Brain microvascular endothelial cell (primary cell): ENCODE results near the gene FA2H.

Source experiments
- DNase-seq: peaks from one replicate; pipeline ENCODE4 v3.0.0-alpha.2; 2020
- H3K27ac ChIP-seq: fragments of 250-450 bp; sonication (Bioruptor Pico); 2 replicates; pipeline ENCODE4 v1.5.1; 2020; ENCODE audit warnings: mild to moderate bottlenecking, moderate library complexity
- H3K27me3 ChIP-seq: fragments of 250-450 bp; sonication (Bioruptor Pico); replicated peaks from 2 replicates; pipeline ENCODE4 v1.5.1; 2020; ENCODE audit warnings: mild to moderate bottlenecking
- H3K36me3 ChIP-seq: fragments of 250-450 bp; sonication (Bioruptor Pico); replicated peaks from 2 replicates; pipeline ENCODE4 v1.5.1; 2020; ENCODE audit warnings: mild to moderate bottlenecking
- H3K4me3 ChIP-seq: 2 replicates; pipeline ENCODE4 v1.5.1; 2011; ENCODE audit warnings: low read depth, mild to moderate bottlenecking, control low read depth, low read length, moderate library complexity
- CTCF ChIP-seq: IDR thresholded peaks from 2 replicates; pipeline ENCODE4 v1.5.1; 2011; ENCODE audit warnings: low read depth, mild to moderate bottlenecking, moderate library complexity, low read length, control low read depth, inconsistent platforms; ENCODE audit errors: missing control alignments
- in situ Hi-C: cut with HindIII; loops from 2 replicates; pipeline ENCODE4 v1.10.0; 2017; ENCODE audit warnings: low sequenced_read_pairs, low pct_ligation_motif_present

The FA2H gene

DNA sequence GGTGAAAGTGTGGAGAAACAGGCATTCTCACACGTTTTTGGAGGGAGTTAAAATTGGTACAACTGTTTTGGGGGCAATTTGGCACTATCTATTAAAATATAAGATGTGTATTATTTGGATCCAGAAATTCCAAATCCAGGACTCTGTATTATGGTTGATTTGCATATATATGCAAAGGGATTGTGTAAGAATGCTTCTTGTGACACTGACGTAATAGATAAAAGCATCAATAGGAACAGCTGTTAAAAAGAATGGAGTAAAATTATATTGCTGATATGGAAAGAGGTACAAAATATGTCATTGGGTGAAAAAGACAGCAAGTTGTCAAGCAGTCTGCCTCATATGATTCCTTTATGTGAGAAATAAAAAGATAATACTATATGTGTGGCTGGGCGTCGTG is 17.3 kb downstream of the FA2H start:
- no peak for DNase-seq
- no peaks in the 10 kb centered on the region for H3K27me3 ChIP-seq
- H3K27ac ChIP-seq, result no peak overlapping the region
- in situ Hi-C loops, result no loop called here
- TF ChIP-seq CTCF, result no peak
- no peaks in the 10 kb centered on the region for H3K36me3 ChIP-seq
- no peak overlapping the region for H3K4me3 ChIP-seq

- Histone ChIP-seq H3K36me3 (no peaks in the 10 kb centered on the region), H3K27ac (no peak overlapping the region), H3K4me3 (no peak overlapping the region), H3K27me3 (no peaks in the 10 kb centered on the region)
- in situ Hi-C loops, result no loop called here
- DNase-seq, result no peak
- no peak for TF ChIP-seq CTCF
Measured at GRCh38 chr16:74756203-74756602, 18.4 kb downstream of the FA2H start.

- no peaks in the 10 kb centered on the region for H3K27me3 ChIP-seq
- in situ Hi-C loops, result no loop called here
- H3K36me3 ChIP-seq, result no peaks in the 10 kb centered on the region
- no peak overlapping the region for H3K27ac ChIP-seq
- H3K4me3 ChIP-seq, result no peak overlapping the region
- no peak for TF ChIP-seq CTCF
- DNase-seq, result no peak
Measured at GRCh38 chr16:74753180-74753579, 21.4 kb downstream of the FA2H start.

DNA sequence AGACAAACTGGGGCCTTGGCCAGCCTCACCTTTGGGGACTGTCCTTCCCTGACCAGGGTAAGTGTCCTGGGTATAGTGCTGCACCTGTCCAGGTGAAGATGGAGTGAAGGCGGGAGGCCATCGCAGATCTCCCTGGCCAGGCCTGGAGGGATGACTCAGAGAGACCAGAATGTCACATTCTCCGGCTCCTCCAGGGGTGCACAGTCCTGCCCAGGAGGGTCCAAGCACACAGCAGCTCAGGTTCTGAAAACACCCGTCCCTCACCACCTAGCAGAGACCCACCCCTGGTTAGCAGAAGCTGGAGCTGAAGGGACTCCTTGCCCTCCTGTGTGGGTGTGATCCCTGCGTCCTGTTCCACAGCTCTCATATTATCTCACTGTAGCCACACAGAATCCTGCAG is 21.9 kb downstream of the FA2H start:
- in situ Hi-C loops, result no loop called here
- Histone ChIP-seq H3K4me3 (no peak overlapping the region), H3K36me3 (no peaks in the 10 kb centered on the region), H3K27ac (no peak overlapping the region), H3K27me3 (no peaks in the 10 kb centered on the region)
- DNase-seq, result no peak
- TF ChIP-seq CTCF, result no peak

DNA sequence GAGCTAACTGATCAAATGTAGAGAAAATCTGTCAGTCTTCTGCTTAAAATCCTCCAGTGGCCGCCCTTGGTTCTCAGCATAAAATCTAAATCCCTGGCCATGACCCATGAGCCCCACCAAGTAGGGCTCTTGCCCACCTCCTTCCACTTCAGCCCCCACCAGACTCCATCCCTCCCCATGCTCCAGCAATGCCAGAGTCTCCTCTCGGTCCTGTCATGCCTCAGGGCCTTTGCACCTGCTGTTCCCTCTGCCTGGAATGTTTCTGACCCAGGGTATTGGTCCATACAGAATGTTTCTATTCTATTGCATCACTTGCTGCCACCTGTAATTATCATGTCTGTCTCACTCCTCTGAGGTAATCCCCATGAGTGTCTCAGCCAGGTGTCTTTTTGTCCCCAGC is 22.4 kb downstream of the FA2H start:
- TF ChIP-seq CTCF, result no peak
- Histone ChIP-seq H3K36me3 (no peaks in the 10 kb centered on the region), H3K27me3 (no peaks in the 10 kb centered on the region), H3K4me3 (no peak overlapping the region), H3K27ac (no peak overlapping the region)
- DNase-seq, result no peak
- in situ Hi-C loops, result no loop called here

DNA sequence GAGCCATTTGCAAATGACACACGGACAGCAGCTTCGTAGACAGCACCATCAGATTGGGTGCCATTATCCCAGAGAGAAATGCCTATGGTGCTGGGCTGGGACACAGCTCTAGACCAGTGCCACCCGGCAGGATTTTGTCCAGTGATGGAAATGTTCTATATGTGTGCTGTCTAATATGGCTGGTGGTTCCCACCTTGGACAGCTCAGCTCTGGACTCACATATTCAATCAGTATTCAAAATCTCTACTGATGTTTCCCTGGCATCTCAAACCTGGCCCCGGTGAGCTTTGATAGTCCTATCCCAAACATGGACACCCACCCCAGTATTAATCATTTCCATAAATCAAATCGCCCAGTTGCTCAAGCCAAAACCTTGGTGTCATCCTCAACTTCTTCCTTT is 23.0 kb downstream of the FA2H start:
- no peak overlapping the region for H3K4me3 ChIP-seq
- no peak for DNase-seq
- no peaks in the 10 kb centered on the region for H3K27me3 ChIP-seq
- H3K27ac ChIP-seq, result no peak overlapping the region
- in situ Hi-C loops, result no loop called here
- H3K36me3 ChIP-seq, result no peaks in the 10 kb centered on the region
- no peak for TF ChIP-seq CTCF
